Hematopoietic multipotent progenitor cell treated with erythropoietin and hydrocortisone succinate and interleukin-3 and kit ligand, for 15 days (in vitro differentiated cells): ENCODE results near the gene ANKRD18B.
"Not testable (repeated sequence)": the region's sequence is repeated elsewhere in the genome, so short reads cannot be mapped to it uniquely, and the experiment has no call there.

Experiments
- DNase-seq: peaks from one replicate; pipeline ENCODE4 v3.0.0-alpha.2; 2015; ENCODE audit warnings: low spot score

The ANKRD18B gene

DNA sequence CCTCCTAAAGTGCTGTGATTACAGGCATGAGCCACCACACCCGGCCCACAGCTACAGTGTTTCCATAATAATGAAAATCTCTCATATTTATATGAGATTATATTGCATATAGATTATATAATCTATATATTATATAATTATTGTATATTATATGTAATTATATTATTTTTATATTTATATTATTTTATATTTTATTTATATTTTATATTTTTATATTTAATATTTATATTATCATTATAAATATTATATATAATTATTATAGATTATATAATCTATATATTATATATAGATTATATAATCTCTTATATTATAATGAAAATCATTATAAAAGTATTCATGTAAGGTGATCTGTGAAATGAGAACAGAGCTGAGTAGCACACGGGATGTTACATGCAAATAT, 11.5 kb downstream of the ANKRD18B start:
- no peak for DNase-seq

DNA sequence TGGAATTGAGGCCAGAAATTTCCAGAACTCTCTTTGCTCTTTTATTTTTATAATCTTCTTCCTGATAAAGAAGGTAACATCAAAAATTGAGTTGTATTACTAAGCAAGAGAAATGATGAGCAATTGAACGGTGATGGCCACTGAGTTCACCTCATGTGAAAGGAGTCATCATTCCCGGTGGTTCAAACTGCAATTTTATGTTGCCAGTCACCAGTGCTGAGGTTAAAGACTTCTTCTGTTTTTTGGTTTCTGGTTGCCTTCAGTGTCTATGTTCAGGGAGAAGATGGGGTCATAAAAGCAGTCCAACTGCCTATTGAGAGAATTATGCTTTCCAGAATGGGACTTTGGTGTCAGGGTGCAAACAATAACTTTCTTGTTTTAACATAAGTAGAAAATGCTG, 19.4 kb downstream of the ANKRD18B start:
- not testable (repeated sequence) for DNase-seq

DNA sequence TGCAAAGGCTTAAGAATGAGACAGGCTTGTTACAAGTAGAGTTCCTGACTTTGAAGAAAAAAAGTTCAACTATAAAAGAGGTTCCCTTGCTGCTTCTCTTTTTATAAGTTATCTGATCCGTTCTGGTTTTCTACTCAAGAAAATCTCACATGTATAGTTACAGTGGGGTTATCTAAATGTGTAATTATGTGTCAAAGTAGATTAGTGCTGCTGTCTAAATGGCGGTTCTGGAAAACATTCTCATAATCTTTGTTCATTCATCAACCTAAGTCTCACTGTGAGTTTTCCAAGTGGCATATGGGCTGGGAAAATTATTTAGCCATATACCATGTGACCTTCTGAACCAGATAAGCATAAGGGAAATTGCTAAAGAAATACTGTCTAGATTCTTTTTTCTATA, 21.7 kb downstream of the ANKRD18B start:
- DNase-seq, result not testable (repeated sequence)

DNA sequence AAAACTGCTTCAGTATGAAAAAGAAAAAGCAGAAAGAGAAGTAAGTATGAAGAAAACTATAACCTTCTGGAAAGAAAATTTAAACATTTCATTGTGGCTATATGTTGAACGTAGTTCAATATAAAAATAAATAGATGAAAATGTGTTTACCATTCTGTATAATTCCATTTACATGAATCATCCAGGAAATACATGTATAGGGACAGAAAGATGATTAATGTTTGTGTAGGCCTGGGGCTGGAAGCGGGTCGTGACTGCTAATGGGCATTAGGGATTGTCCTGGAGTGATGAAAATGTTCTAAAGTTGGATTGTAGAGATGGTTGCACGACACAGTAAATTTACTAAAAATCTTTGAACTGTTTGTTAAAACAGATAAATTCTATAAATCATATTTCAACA, 24.8 kb downstream of the ANKRD18B start:
- not testable (repeated sequence) for DNase-seq

DNA sequence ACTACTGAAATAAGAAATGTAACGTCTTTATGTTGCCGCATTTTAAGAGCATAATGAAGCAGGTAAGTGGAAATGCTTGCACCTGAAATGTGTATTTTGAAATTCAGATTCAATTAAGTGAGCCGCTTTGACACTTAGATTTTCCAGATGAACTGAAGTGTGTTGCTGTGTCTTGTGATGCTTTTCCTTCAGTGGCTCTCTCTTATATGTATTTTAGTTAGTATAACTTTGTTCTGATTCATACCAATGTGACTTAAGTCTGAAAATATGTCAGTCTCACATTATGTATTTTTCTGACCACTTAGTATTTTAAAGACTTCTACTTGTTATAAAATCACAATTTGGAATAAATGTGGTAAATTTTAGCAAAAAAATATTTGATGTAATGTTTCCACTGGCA, 25.4 kb downstream of the ANKRD18B start:
- DNase-seq, result not testable (repeated sequence)

DNA sequence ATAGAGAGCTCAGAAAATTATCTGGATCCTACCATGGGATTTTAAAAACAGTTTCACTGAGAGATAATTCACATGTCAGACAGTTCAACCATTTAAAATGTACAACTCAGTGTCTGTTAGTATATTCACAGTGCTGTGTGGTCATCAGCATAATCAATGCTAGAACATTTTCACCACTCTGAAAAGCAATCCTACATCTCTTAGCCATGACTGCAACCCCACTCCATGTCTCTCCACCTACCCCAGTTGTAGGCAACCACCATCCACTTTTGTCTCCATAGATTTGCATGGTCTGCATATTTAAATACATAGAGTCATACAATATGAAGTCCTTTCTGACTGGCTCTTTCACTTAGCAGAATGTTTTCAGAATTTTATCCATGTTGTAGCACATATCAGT, 27.1 kb downstream of the ANKRD18B start:
- DNase-seq, result not testable (repeated sequence)

DNA sequence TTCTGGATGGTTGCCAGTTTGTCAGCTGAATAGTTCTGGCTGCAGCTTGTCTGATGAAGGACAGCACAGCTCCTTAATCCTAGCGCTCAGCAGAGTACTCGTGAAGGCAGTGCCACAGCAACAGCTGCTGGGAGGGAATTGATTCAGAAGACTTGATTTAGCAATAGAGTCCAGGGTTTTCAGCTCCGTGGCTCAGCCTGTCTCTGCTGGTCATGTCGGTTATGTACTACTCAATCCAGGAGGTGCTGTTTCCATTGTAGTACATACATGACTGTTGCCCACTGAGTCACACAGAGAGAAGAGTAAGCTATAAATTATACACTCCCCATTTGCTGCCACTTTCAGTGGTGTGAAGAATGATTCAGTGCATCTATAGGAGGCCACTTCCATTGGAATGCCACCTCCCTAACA, 28.3 kb downstream of the ANKRD18B start:
- peak; percentile 41 for DNase-seq

DNA sequence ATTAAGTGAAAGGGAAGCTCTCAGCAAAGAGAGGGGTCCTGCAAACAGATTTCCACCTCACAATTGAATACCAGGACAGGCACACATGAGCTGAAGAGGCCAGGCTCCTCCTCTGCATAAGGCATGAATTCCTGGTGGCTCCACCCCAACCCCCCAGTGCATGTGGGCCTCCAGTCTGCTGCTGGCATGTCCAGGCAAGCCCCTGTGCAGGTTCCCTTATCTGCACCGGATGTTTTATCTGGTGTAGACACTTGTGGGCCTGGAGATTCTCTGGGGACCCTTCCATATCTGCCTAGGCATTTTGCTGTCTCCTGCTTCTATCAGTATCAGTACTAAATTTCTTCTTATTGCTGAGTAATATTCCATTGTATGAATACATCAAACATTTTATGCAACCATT, 36.2 kb downstream of the ANKRD18B start:
- peak; percentile 47 for DNase-seq

DNA sequence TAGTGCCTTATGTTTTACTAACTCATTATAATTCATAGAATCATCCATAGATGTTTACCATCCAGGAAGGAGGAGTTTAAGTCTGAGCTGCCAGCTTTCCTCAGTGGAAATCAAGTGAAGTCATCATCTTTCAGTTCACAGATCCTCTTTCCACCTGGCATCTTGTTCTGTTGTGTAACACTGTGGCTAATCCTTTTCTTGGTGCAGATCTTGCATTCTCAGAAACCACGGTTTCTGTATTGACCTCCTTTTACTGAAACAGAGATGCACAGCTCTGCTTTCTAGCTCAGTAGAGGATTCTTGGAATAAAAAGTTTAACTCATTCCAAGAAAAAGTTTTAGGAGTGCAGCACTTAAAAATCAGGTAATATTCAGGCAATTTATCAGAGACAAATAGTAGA, 38.1 kb downstream of the ANKRD18B start:
- DNase-seq, result not testable (repeated sequence)

DNA sequence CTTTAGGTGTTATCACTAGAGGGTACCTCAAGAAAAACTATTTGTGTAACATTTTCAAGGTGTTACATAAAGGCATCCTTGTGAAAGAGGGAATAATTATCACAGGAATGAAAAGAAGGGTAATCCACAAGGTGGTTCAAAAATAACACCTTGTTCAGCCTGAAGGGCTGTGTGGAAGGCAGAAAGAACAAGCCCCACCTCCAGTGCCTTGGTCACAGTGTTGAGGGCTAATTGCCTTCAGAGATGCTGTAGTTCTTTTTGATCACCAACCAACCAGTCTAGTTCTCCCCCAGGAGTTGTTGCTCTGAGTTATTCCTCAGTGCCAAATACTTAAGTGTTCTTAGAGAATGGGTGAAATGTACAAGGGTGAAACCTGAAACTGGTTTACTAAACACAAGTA, 43.7 kb downstream of the ANKRD18B start:
- DNase-seq, result not testable (repeated sequence)

DNA sequence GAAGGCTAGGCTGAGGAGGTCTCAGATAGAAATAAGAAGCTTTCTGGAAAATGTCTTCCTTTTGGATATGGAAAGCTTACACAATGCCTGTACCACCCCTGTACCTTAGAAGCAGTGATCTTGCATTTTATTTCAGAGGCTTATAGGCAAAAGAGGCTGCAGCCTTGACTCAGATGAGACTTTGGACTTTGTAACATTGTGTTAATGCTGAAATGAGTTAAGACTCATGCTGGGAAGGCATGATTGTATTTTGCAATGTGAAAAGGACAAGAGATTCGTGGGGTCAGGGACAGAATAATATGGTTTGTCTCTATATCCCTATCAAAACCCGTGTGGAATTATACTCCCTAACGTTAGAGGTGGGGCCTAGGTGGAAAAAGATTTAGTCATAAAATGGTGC, 53.7 kb downstream of the ANKRD18B start:
- DNase-seq, result not testable (repeated sequence)

DNA sequence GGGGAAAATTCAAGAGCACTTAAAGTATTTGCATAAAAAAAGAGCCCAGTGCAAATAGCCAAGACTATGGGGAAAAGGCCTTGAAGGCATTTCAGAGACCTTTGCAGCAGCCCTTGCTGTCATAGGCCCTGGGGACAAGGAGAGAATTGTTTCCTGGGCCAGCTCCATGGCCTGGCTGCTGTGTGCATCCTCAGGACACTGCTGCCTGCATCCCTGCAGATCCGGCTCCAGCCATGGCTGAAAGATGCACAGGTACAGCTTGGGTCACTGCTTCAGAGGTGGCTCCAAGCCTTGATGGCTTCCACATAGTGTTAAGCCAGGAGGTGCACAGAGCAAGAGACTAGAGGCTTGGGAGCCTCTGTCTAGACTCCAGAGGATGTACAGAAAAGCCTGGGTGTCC, 55.9 kb downstream of the ANKRD18B start:
- not testable (repeated sequence) for DNase-seq

DNA sequence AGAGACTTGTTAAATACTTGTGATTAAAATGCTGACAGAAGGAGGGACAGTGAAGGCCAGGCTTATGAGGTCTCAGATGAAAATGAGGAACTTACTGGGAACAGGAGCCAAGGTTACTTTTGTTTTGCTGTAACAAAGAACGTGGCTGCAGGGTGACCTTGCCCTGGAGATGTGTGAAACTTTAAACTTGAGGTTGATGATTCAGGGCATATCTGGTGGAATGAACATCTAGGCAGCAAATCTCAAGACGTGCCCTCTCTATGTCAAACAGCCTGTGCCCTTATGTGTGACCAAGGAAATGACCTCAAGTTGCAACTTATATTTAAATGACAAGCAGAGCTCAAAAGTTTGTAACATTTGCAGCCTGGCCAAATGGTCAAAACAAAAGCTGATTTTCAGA, 58.6 kb downstream of the ANKRD18B start:
- DNase-seq, result not testable (repeated sequence)

DNA sequence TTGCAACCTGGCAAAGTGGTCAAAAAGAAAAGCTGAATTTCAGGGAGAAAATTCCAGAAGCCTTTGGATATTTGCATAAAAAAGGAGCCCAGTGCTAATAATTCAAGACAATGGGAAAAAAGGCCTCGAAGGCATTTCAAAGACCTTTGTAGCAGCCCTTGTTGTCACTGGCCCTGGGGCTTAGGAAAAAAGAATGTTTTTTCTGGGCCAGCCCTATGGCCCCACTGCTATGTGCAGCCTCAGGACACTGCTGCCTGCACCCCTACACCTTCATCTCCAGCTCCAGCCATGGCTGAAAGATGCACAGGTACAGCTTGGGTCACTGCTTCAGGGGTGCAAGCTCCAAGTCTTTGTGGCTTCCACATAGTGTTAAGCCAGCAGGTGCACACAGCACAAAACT, 62.1 kb downstream of the ANKRD18B start:
- not testable (repeated sequence) for DNase-seq

DNA sequence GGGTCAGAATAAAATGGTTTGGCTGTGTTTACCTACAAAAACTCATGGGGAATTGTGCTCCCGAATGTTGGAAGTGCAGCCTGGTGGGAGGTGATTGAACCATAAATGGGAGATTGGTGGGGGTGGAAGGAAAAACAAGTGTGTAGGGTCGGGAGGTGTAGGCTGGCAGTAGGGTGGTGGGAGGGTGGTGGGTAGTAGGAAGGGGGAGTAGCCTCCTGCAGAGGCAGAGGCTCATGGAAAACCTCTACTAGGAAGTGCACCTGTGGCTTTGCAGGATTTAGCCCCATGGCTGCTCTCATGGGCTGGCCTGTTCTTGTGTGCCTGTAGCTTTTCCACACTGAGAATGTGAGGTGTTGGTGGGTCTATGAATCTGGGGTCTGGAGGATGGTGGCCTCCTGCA, 63.7 kb downstream of the ANKRD18B start:
- not testable (repeated sequence) for DNase-seq

DNA sequence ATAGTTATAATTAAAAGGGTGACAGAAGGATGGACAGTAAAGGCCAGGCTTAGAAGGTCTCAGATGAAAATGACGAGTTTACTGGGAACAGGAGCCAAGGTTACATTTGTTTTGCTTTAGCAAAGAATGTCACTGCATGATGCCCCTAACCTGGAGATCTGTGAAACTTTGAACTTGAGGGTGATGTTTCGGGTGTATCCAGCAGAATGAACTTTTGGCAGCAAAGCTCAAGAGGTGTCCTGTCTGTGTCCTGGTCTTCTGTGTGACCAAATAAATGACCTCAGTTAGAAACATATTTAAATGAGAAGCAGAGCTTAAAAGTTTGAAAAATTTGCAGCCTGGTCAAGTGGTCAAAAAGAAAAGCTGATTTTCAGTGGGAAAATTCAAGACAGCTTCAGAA, 64.8 kb downstream of the ANKRD18B start:
- DNase-seq, result not testable (repeated sequence)

DNA sequence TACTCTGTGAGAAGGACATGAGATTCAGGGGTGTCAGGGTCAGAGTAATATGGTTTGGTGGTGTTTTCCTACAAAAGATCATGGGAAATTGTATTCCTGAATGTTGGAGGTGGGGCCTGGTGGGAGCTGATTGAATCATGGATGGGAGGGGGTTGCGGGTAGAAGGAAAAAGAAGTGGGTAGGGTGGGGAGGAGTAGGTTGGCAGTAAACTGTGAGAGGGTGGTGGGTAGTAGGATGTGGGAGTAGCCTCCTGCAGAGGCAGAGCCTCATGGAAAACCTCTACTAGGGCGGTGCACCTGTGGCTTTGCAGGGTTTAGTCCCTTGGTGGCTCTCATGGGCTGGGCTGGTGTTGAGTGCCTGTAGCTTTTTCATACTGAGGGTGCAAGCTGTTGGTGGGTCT, 66.8 kb downstream of the ANKRD18B start:
- DNase-seq, result not testable (repeated sequence)

DNA sequence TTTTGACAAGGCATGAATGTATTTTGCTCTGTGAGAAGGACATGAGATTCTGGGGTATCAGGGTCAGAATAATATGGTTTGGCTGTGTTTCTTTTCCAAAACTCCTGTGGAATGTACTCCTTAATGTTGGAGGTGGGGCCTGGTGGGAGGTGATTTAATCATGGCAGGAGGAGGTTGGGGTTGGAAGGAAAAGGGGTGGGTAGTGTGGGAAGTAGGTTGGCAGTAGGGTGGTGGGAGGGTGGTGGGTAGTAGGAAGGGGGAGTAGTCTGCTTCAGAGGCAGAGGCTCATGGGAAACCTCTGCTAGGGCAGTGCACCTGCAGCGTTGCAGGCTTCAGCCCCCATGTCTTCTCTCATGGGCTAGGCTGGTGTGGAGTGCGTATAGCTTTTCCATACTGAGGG, 72.9 kb downstream of the ANKRD18B start:
- not testable (repeated sequence) for DNase-seq

DNA sequence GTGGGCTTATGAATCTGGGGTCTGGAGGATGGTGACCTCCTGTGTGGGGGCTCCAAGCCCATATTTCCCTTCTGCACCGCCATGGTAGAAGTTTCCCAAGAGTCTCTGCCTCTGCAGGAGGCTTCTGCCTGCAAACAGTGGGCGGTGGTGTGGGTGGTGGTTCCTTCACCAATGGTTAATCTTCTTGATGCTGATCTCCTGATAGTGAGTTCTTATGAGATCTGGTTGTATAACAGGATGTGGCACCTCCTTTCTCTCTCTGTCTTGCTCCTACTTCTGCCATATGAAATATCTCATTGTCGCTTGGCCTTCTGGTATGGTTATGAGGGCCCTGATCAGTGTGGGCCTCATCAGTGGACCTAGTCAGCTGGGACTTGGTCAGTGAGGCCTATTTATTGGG, 73.3 kb downstream of the ANKRD18B start:
- DNase-seq, result not testable (repeated sequence)

DNA sequence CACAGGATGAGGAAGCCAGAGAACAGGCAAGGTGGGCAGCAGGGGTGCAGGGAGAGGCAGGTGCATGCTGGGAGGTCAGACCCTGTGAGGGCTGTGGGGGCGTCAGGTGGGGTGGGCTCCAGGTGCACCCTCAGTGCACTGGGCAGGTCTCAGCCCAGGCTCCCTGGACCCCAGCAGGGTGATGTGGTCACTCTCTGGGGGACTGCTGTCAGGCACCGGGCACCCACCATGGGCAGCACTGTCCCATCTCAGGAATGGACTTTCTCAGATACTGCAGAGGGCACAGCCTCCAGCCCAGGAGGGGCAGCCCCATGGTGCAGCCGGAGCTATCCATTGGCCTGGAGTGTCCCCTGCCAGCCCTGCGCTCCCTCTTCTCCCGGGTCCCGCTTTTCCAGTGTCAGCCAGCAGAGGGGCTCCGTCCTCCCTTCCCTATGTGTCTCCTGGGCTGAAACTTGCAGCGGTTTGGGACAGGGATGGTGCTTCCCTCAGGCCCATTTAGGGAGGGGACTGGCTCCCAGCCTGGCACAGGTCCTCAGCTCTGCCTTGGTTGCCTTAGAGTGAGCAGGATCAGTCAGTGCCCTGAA, 74.8 kb downstream of the ANKRD18B start:
- not testable (repeated sequence) for DNase-seq

DNA sequence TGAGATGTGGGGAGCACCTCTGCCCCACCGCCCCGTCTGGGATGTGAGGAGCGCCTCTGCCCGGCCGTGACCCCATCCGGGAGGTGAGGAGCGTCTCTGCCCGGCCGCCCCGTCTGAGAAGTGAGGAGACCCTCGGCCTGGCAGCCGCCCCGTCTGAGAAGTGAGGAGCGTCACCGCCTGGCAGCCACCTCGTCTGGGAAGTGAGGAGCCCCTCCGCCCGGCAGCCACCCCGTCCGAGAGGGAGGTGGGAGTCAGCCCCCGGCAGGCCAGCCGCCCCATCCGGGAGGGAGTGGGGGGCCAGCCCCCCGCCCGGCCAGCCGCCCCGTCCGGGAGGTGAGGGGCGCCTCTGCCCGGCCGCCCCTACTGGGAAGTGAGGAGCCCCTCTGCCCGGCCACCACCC, 76.9 kb downstream of the ANKRD18B start:
- not testable (repeated sequence) for DNase-seq

DNA sequence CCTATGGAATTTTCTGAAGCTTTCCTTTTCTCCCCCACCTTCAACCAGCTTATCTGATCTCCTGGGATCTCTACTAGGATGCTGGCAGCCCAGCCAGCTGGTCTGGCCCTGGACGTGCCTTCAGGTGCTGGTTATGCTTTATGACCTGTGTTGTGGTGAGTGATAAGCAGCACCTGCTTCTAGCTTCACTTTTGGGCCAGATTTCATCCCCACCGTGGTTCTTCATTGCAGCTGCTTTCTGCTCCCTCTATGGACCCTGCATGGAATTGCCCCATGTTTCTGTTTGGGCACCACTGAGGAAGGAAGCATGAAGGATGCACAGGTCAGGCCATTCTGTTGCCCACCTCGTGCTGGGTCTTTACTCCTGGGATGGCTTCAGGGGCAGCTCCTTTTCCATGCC, 80.2 kb downstream of the ANKRD18B start:
- not testable (repeated sequence) for DNase-seq

DNA sequence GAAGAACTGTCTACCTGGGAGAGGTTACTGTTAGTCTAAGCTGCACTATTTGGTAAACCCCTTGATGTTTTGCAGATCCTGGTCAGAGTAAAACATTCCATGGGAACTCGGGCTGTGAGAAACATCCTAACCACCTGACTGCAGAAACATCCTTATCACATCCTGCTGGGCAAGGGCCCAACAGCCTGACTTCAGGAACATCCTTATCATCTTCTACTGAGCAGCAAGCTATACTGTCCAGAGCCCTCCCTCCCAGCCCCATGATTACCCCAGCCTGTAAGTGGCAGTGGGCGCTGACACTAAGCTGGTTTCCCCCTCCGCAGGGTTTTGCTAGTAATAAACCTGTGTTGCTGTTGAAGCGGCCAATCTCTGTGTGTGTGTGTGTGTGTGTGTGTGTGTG, 80.9 kb downstream of the ANKRD18B start:
- DNase-seq, result not testable (repeated sequence)

DNA sequence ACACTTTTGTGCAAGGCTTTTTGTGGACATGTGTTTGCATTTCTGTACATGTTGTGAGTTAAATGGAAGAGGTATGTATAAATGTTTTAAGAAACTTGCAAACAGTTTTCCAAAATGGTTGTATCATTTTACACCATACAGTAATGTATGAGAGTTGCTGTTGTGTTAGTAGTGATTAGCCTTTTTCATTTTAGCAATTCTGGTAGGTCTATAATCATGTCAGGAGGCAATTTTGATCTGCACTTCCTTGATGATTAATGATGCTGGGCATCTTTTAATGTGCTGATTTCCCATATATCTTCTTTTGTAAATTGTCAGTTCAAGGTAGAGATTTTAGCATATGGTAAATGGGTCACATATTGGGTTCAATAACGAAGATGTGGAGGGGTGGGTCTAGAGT, 87.3 kb downstream of the ANKRD18B start:
- DNase-seq, result no peak
